SKM-1 (cell line): Measurements from ENCODE around the gene LHB.

Experiments
- DNase-seq: peaks from one replicate; lab custom pipeline; 2025; ENCODE audit not compliant: unreplicated experiment; lab: John Stamatoyannopoulos, UW

LHB gene

DNA sequence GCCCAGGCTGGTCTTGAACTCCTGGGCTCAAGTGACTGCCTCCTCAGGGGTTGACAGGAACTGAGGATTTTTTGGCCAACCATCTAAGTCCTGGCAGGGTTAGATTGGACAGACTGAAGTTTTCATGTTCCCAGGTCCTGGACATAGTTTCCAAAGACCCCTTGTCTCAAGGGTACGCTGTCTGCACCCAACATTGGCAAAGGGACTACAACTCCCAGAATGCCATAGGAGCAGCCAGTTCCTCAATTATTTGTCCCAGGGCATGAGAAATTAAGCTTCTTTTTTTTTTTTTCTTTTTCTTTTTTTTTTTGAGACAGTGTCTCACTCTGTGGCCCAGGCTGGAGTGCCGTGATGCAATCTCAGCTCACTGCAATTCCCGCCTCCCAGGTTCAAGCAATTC is 30.7 kb downstream of the LHB start:
- no peak for DNase-seq

DNA sequence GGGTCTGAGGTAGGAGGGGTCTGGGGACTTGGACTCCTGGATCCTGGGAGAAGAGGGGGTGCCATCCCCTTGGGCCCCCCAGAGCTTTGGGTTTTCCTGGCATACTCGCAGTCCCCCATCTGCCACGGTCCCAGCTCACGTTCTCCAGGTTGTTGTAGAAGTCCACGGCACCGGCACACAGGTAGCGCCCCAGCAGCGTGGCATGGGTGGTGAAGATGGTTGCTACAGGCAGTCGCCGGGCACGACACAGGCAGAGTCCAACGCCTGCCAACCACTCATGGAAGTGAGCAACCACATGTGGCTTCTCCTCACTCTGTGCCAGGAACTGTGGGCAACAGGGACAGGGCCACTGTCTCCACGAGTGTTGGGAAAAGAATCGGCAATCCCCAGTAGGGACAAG is 31.2 kb downstream of the LHB start:
- no peak for DNase-seq

DNA sequence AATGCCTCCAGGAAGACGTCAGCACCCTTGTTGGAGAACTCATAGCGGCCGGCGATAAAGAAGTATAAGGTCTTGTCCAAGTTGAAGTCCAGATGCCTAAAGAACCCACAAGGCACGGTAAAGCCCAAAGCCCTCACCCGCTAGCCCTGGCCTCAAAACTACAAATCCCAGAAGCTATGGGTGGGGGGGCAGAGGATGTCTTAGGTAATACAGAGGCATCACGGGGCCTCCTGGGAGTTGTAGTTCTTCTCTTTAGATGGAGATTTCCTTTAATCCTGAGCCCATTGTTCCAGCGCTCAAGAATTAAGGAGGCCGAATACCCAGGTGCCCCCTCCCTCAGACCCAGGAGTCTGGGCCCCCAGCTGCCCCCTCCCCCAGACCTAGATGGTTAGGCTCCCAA is 34.6 kb downstream of the LHB start:
- DNase-seq = no peak

DNA sequence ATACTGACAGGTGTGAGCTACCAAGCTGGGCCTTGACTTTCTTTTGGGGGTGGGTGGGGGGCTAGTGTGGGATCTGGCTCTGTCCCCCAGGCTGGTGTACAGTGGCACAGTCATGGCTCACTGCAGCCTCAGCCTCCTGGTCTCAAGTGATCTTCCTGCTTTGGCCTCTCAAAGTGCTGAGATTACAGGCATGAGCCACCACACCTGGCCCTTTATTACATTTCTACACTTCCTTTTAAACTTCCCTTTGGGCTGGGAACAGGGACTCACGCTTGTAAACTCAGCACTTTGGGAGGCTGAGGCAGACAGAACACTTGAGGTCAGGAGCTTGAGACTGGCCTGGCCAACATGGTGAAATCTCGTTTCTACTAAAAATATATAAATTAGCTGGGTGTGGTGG is 39.8 kb downstream of the LHB start:
- DNase-seq = no peak

DNA sequence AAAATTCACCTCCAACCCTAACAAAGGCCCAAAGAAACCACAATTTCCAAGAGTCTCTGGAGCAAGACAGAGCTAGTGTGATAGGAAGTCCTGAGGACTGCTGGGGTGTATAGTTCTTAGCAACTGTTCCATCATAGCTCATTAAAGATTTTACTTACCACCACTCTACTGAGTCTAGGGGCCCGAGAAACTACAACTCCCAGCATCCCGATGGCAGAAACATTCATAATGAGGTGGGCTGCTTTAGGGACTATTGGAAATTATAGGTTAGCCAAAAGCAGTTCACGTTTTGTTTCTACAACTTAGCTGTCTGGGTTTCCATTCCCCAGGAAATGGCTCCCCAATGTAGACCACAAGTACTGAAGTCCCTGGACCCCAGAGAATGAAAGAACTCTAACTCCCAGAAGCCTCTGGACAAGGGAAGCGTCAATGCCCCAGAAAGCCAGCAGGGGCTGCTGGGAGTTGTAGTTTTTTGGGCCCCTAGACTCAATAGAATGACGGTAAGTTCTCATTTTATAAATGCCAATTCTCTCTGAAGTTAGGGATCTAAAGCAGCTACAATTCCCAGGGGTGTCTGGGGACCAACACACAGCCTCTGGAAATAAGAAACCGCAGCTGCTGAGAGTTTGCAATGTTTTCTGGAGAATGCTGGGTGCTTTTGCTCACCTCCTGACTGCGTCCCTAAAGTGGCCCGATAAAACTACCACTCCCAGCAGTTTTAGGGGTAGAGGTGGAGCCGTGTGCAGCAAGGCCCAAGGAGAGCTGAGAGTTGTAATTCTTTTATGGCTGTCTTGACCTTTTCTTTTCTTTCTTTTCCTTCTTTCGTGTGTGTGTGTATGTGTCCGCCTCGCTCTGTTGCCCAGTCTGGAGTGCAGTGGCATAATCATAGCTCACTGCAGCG is 40.7 kb downstream of the LHB start:
- no peak for DNase-seq

DNA sequence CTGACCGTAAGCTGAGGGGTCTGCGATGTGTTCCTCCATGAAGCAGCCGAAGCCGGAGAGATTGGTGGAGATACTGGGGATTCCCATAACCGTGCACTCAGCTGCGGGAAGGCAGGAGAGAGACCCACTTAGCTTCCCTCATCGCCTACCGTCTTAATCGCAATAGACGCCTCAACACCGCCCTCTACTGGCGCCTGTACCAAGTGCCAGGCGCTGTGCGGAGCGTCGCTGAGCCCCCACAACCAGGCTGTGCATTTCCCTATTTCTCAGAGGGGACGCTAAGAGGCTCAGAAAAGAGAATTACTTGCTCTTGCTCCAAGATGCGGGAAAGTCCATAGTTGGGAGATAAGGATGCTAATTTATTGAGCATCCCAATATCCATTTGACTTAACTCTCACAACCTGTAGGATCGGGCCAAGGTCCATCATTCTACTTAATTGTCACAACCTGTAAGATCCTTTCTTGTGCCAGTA is 45.9 kb downstream of the LHB start:
- no peak for DNase-seq

DNA sequence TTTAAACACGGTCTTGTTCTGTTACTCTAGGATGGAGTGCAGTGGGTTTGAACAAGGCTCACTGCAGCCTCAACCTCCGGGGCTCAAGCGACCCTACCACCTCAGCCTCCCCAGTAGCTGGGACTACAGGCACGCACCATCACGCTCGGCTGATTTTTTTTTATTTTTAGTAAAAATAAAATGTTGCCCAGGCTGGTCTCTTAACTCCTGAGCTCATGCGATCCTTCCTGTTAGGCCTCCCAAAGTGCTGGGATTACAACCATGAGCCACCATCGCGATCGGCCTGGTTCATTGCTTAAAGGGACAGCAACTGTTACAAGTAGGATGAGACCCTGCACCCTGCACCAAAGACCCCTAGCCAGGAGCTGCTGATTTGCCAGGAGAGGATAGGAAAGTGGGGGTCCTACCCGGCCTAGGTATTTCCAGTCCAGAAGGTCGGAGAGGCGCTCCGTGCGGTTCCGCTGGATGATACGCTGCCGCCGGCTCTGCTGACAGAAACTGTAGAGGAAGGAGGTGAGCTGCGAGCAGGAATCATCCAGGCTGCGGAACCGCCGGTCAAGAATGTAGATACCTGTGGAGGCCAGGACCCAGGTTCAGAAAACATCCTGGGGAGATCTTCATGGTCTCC is 46.6 kb downstream of the LHB start:
- DNase-seq = no peak

DNA sequence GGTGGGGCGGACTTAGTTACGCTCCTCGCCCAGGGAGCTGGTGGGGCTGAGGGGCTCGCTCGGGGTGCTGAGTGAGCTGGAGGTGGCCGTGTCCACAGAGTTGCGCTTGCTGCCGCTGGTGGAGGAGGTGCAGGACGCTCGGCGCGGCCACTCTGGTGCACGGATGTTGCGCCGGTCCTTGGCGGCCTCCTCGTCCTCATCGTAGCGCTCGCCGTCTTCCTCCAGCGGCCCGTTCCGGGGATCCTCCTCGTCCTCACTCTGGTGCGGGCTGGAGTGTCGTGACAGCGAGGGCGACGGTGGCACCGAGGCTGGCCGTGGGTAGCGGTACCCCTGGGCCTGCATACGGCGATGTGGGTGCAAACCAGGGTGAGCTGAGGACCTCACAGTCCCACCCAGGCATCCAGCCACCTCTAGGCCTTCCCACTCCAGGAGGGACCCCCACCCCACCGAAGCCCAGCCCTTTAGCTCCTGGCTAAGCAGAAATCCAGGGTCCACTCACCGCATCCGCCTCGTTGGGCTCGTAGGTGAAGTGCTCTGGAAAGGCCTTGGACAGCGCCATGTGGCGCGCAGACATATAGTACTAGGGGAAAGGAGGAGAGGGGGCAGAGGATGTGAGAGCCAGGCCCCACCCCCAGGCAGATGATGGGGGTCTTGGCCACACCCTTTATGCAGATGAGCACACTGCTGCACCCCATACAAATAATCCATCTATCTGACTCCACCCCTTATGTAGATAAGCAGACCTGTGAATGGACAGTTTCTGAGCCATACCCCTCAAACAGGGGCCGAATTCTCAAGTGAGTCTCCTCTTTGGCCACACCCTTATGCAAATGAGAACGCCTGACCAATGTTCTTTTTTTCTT is 47.4 kb downstream of the LHB start:
- no peak for DNase-seq

DNA sequence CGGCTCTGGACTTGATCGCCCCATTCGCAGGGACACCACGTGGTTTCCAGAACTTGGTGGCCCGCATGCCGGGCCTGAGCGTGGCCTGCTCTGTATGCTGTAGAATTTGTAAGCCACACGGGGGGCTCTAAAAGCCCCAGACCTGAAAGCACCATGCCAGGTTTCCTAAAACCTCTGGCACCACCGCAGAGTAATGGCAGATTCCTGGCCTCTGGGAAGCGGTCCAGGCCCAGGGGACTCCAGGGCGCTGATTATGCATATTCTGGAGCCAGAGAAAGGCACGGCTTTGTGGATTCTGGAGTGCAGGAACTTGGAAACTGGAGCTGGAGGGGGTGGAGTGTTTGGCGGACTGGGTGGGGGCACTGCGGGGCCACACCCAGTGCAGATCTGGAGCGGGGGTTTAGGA is 48.1 kb downstream of the LHB start:
- DNase-seq = no peak

DNA sequence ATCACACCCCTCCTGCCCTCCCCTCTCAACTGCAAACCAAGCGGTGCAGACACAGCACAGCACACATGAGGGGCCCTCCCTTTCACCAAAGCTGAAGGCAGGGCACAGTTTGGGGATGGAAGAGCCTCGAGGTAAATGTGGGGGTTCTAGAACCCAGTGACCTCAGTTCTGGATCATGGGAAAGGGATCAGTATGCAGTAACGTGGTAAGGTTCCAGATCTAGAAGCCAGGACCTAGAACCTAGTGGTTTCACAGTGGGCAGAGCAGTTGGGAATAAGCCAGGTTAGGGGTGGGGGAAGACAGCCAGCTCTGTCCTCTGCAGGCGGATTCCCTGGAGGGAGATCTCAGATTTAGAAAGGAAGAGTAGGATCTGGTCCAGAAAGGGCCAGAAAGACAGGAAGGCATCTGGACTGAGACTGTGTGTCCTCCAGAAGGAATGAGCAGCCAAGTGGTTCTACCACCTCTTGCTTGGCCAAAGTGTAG is 48.7 kb downstream of the LHB start:
- no peak for DNase-seq

DNA sequence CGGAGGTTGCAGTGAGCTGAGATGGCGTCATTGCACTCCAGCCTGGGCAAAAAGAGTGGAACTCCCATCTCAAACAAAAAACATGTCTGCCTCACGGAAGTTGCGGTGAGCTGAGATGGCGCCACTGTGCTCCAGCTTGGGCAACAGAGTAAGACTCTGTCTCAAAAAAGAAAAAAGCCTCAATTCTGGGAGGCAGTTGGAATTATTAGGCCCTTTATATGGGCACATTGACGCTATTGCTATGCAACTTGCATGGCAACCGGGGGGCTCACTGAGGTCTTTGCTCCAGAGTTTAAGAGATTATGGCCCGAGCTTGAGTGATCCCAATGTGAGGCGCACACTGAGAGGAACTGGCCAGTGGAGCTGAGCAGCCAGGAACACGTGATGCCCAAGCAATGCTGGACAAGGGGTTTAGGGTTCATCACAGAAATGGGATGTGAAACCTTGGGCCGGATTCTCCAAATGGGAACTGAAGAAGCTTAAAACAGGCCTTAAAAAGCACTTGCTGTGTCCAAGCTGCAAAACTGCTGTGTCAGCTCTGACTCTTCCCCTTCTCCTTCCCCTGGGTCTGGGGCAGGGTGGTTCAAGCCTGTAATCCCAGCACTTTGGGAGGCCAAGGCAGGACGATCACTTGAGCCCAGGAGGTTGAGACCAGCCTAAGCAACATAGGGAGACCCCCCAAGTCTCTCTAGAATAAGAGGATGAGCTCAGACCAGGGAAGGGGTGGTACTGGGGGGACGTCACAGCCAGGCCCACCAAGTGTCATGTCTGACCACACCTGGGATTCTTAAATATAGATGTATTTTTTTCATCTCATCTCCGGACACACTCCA is 49.3 kb downstream of the LHB start:
- DNase-seq = no peak

DNA sequence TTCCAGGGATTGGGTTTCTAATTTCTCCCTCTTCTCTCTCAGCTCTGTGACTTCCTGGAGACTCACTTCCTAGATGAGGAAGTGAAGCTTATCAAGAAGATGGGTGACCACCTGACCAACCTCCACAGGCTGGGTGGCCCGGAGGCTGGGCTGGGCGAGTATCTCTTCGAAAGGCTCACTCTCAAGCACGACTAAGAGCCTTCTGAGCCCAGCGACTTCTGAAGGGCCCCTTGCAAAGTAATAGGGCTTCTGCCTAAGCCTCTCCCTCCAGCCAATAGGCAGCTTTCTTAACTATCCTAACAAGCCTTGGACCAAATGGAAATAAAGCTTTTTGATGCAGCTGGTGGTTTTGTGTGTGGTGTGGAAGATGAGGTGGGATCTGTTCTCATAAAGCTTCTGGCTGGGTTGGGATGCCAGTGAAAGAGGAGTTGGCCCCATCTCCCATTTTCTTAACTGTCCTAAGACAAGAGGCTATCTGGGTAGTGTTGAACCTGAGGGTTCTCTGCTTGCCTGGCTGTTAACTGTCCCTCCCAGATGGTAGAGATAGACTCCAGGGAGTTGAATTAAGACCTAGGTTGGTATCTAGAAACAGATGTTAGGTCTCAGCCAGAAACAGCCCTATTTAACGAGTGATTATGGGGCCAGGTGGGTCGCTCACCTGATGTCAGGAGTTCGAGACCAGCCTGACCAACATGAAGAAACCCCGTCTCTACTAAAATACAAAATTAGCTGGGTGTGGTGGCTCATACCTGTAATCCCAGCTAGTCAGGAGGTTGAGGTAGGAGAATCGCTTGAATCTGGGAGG is 50.1 kb downstream of the LHB start:
- no peak for DNase-seq
